ENCODE data around the gene HAUS8. TPM values are rescaled to one million over a fixed set of nuclear protein-coding genes. Genes with fewer than 3 reads are reported as not detected.

Gene HAUS8
- total and polyA plus RNA-seq, 2 of the 8 experiments (the other 6 are each of a cell fraction or from before 2014, with no cell fraction given) = 18.4 to 23.2 TPM

DNA sequence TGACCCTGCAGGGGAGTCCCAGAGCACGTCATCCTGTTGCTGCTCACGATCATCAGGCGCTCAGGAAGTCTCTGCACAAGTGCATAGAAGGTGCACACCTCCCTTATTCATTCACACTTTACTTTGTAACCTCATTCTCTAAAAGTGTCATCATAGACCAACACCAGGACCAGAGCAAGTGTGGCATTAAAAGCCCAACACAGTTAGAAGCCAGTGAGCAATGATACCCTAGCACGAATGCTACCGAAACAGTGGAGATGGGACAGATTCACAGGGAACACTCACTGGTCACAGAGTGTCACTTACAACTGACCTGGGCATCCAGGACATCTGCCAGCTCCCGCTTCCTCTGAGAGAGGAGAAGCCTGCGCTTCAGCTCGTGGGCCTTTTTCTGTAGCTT, 17.0 kb downstream of the HAUS8 start:
- H3K79me1 ChIP-seq (ENCODE audit: low read depth, low read length) = peaks cover 4% of the 10 kb centered on the region; the same call in 1 of the 2 replicates
- no peak overlapping the region for H4K91ac ChIP-seq (replicated peaks; ENCODE audit: insufficient read length, low read length)
- H2BK5ac ChIP-seq (ENCODE audit: low read depth, low read length) = no peak overlapping the region
- no peak overlapping the region for H4K8ac ChIP-seq (ENCODE audit: extremely low read depth, insufficient read depth, low read length)
- H3K36me3 ChIP-seq (ENCODE audit: control insufficient read depth in 2 of 4, insufficient read depth in 4 of 4, low read length in 3 of 4) = peaks cover 22 to 53% (median 38%) of the 10 kb centered on the region in 4 experiments
- H4K5ac ChIP-seq (ENCODE audit: insufficient read length, low read depth, low read length) = no peak overlapping the region
- H2BK15ac ChIP-seq (ENCODE audit: low read length) = no peak overlapping the region
- peaks cover 0 to 9% of the 10 kb centered on the region in 2 experiments; a peak in 1 of 4 replicates for H3K79me2 ChIP-seq (ENCODE audit: control insufficient read depth in 1 of 2, insufficient read depth in 2 of 2, low read length in 2 of 2)
- FAIRE-seq = no peak
- H2BK20ac ChIP-seq (ENCODE audit: low read length) = no peak overlapping the region
- no peaks in the 10 kb centered on the region for H3K23me2 ChIP-seq (ENCODE audit: low read depth, low read length)
- no peak overlapping the region for H2BK12ac ChIP-seq (ENCODE audit: low read depth, low read length)
- DNase-seq (ENCODE audit: low read depth in 1 of 2, low spot score in 2 of 2) = no peak
- H3K4me2 ChIP-seq (ENCODE audit: insufficient read depth in 1 of 2, low read depth in 2 of 2, low read length in 2 of 2) = no peak overlapping the region
- H3K23ac ChIP-seq (ENCODE audit: insufficient read length) = no peak overlapping the region
- ChIA-PET CTCF (ENCODE audit: partially characterized antibody) (no interaction called here), POLR2A (ENCODE audit: partially characterized antibody) (no interaction called here)
- no peak overlapping the region for H3K4ac ChIP-seq (replicated peaks; ENCODE audit: insufficient read length, low read depth, low read length)
- no peak overlapping the region for H2BK120ac ChIP-seq (replicated peaks; ENCODE audit: low read depth, low read length)
- H4K20me1 ChIP-seq (replicated peaks in 1 of 2; ENCODE audit: control insufficient read depth in 1 of 2, insufficient read depth in 2 of 2, low read length in 2 of 2) = peaks cover 0 to 9% of the 10 kb centered on the region in 2 experiments
- 86% methylated on average over 8 of the region's 8 CpGs; no CpG with 5 or more reads in 1 of the 2 experiments for WGBS, 2 experiments (ENCODE audit: extremely low coverage in 1 of 2, insufficient coverage in 1 of 2, insufficient read length in 1 of 2, insufficient replicate concordance in 2 of 2, low coverage in 1 of 2, low lambda C conversion rate in 2 of 2, missing lambda C conversion rate in 1 of 2)
- no peak overlapping the region for H3K14ac ChIP-seq (ENCODE audit: insufficient read length)
- H3K18ac ChIP-seq (ENCODE audit: extremely low read depth, low read length) = no peak overlapping the region
- no peak overlapping the region for H3K27ac ChIP-seq (ENCODE audit: low read depth, low read length)
- no peak overlapping the region for H3K4me3 ChIP-seq (ENCODE audit: extremely low read depth in 1 of 4, insufficient read depth in 2 of 4, low read depth in 3 of 4, low read length in 4 of 4)
- no peaks in the 10 kb centered on the region for H3K4me1 ChIP-seq (replicated peaks in 1 of 4; ENCODE audit: control insufficient read depth in 3 of 4, insufficient read depth in 4 of 4, low read length in 3 of 4)
- no peak overlapping the region for H3K9ac ChIP-seq (replicated peaks in 1 of 4; ENCODE audit: extremely low read depth in 1 of 4, low read depth in 3 of 4, low read length in 3 of 4)
- H2AFZ ChIP-seq (ENCODE audit: low read length) = no peak overlapping the region
- no peak overlapping the region for H2AK5ac ChIP-seq (ENCODE audit: low read depth, low read length)
- H3K27me3 ChIP-seq (replicated peaks in 1 of 4; ENCODE audit: control insufficient read depth in 3 of 4, extremely low read depth in 1 of 4, insufficient read depth in 3 of 4, low read length in 3 of 4) = no peaks in the 10 kb centered on the region
- H3K56ac ChIP-seq (replicated peaks; ENCODE audit: insufficient read length, low read depth, low read length) = no peak overlapping the region
- TF ChIP-seq EGR1 (IDR thresholded peaks at IDR 0.05; ENCODE audit: borderline replicate concordance, low read depth, low read length) (no peak), EZH2 (IDR thresholded peaks at IDR 0.05; ENCODE audit: low read depth, low read length, severe bottlenecking) (no peak), POLR2AphosphoS5 (IDR thresholded peaks at IDR 0.05; ENCODE audit: low read depth, low read length) (no peak), SP2 (IDR thresholded peaks at IDR 0.05; ENCODE audit: low read length) (no peak), SIX5 (IDR thresholded peaks at IDR 0.05; ENCODE audit: low read depth, low read length) (no peak), ASH2L (IDR thresholded peaks at IDR 0.05; ENCODE audit: low read length) (no peak), NRF1 (IDR thresholded peaks at IDR 0.05; ENCODE audit: low read depth, low read length) (no peak), GABPA (IDR thresholded peaks at IDR 0.05; ENCODE audit: borderline replicate concordance, insufficient read depth, low read length) (no peak), NANOG (IDR thresholded peaks at IDR 0.05; ENCODE audit: insufficient read depth, low read depth, low read length, poor library complexity, severe bottlenecking) (no peak), SRF (IDR thresholded peaks at IDR 0.05; ENCODE audit: low read depth, low read length) (no peak), SIRT6 (IDR thresholded peaks at IDR 0.05; ENCODE audit: low read length) (no peak), CBX5 (IDR thresholded peaks at IDR 0.05; ENCODE audit: low read depth, low read length) (no peak)
- TF ChIP-seq, protein P1, sequence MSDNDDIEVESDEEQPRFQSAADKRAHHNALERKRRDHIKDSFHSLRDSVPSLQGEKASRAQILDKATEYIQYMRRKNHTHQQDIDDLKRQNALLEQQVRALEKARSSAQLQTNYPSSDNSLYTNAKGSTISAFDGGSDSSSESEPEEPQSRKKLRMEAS (IDR thresholded peaks at IDR 0.05) = no peak
- H3K9me3 ChIP-seq (ENCODE audit: insufficient read depth in 2 of 2, low read depth in 1 of 2, low read length in 1 of 2) = peaks cover 19 to 22% of the 10 kb centered on the region in 2 experiments

Measured in H1 (cell line).